IMR-90 (cell line): Measurements from ENCODE around the gene TMPRSS13. TPM values are rescaled to one million over a fixed set of nuclear protein-coding genes. Genes with fewer than 3 reads are reported as not detected.

Source experiments
- ATAC-seq: fragments of 200-7000 bp; cut with Tn5 transposase; 2 replicates; pipeline ENCODE4 v1.9.1; 2020; ENCODE audit warnings: low read depth, mild to moderate bottlenecking, moderate library complexity
- BruUV-seq: library from RNA; stranded (reverse); fragments of 400-500 nt; replicated peaks from 2 replicates; lab custom pipeline; 2021; lab: Mats Ljungman, UMichigan
- CTCF ChIA-PET: fragments of 300-600 bp; formaldehyde crosslinking; extraction: SDS; loops from one replicate; lab custom pipeline; 2021; ENCODE audit warnings: antibody characterized with exemption; lab: Yijun Ruan, JAX
- POLR2A ChIA-PET: fragments of 300-600 bp; sonication (Branson Sonifier 250); formaldehyde crosslinking; loops from one replicate; lab custom pipeline; 2022; ENCODE audit warnings: antibody characterized with exemption; ENCODE audit not compliant: unreplicated experiment; lab: Charles Lee
- DNase-seq: peaks from one replicate; pipeline ENCODE4 v3.0.0; 2013
- H2AFZ ChIP-seq: replicated peaks from 2 replicates; pipeline ENCODE3; 2013; ENCODE audit warnings: low read length, mild to moderate bottlenecking; ENCODE audit not compliant: poor library complexity
- H2AK5ac ChIP-seq: 2 replicates; pipeline ENCODE4 v1.6.1; 2013; ENCODE audit warnings: low read depth, low read length, inconsistent platforms
- H2AK9ac ChIP-seq: replicated peaks from 2 replicates; pipeline ENCODE3; 2013; ENCODE audit warnings: mild to moderate bottlenecking, low read depth, low read length, moderate library complexity; ENCODE audit not compliant: poor library complexity
- H2BK120ac ChIP-seq: 2 replicates; pipeline ENCODE4 v1.6.1; 2013; ENCODE audit warnings: low read depth, low read length, inconsistent platforms
- H2BK15ac ChIP-seq: 3 replicates; pipeline ENCODE4 v1.6.1; 2013; ENCODE audit warnings: low read depth, low read length, inconsistent platforms
- H2BK20ac ChIP-seq: 2 replicates; pipeline ENCODE4 v1.6.1; 2013; ENCODE audit warnings: low read depth, mild to moderate bottlenecking, inconsistent platforms, low read length, moderate library complexity
- H2BK5ac ChIP-seq: 2 replicates; pipeline ENCODE4 v1.6.1; 2013; ENCODE audit warnings: mild to moderate bottlenecking, low read depth, low read length, inconsistent platforms; ENCODE audit not compliant: poor library complexity, severe bottlenecking
- H3K14ac ChIP-seq: replicated peaks from 2 replicates; pipeline ENCODE4 v1.6.1; 2013; ENCODE audit warnings: low read depth, low read length, inconsistent platforms
- H3K18ac ChIP-seq: 2 replicates; pipeline ENCODE4 v1.6.1; 2013; ENCODE audit warnings: low read depth, low read length, control low read depth
- H3K23ac ChIP-seq: 2 replicates; pipeline ENCODE4 v1.6.1; 2013; ENCODE audit warnings: low read depth, low read length, inconsistent platforms
- H3K27ac ChIP-seq: 2 replicates; pipeline ENCODE4 v1.5.1; 2013; ENCODE audit warnings: mild to moderate bottlenecking, control low read depth, low read length; ENCODE audit not compliant: insufficient read depth
- H3K27me3 ChIP-seq: 2 replicates; pipeline ENCODE4 v1.6.1; 2013; ENCODE audit warnings: low read length; ENCODE audit not compliant: control insufficient read depth, insufficient read depth
- H3K36me3 ChIP-seq: 2 replicates; pipeline ENCODE4 v1.6.1; 2013; ENCODE audit warnings: low read length, mixed read lengths; ENCODE audit not compliant: control insufficient read depth, insufficient read depth
- H3K4ac ChIP-seq: 2 replicates; pipeline ENCODE4 v1.6.1; 2013; ENCODE audit warnings: low read depth, low read length, inconsistent platforms
- H3K4me1 ChIP-seq: 2 replicates; pipeline ENCODE4 v1.6.1; 2013; ENCODE audit warnings: low read length, mixed read lengths; ENCODE audit not compliant: control insufficient read depth, insufficient read depth
- H3K4me2 ChIP-seq: 2 replicates; pipeline ENCODE4 v1.6.1; 2013; ENCODE audit warnings: low read depth, mild to moderate bottlenecking, control low read depth, low read length, moderate library complexity
- H3K4me3 ChIP-seq: 2 replicates; pipeline ENCODE4 v1.5.1; 2013; ENCODE audit warnings: low read depth, mild to moderate bottlenecking, control low read depth, low read length, moderate library complexity; ENCODE audit not compliant: insufficient read depth
- H3K56ac ChIP-seq: 2 replicates; pipeline ENCODE4 v1.6.1; 2013; ENCODE audit warnings: low read length, inconsistent platforms; ENCODE audit not compliant: insufficient read depth; ENCODE audit errors: extremely low read depth
- H3K79me1 ChIP-seq, 2 experiments: 2 replicates each; pipeline ENCODE4 v1.6.1; 2013; ENCODE audit warnings: low read length in 2 of 2, inconsistent platforms in 1 of 2, low read depth in 1 of 2
- H3K9ac ChIP-seq: 2 replicates; pipeline ENCODE4 v1.6.1; 2013; ENCODE audit warnings: low read depth, low read length, control low read depth
- H3K9me1 ChIP-seq: 2 replicates; pipeline ENCODE4 v1.6.1; 2013; ENCODE audit warnings: low read length, inconsistent platforms; ENCODE audit not compliant: insufficient read depth
- H3K9me3 ChIP-seq: 2 replicates; pipeline ENCODE4 v1.6.1; 2013; ENCODE audit warnings: low read length; ENCODE audit not compliant: control insufficient read depth, insufficient read depth
- H4K20me1 ChIP-seq: 2 replicates; pipeline ENCODE4 v1.6.1; 2013; ENCODE audit warnings: low read length, inconsistent platforms; ENCODE audit not compliant: insufficient read depth
- H4K5ac ChIP-seq: 2 replicates; pipeline ENCODE4 v1.6.1; 2013; ENCODE audit warnings: mild to moderate bottlenecking, low read depth, low read length, control low read depth
- H4K8ac ChIP-seq, 2 experiments: 2 replicates each; pipeline ENCODE4 v1.6.1; 2013; ENCODE audit warnings: low read depth in 2 of 2, low read length in 2 of 2, control low read depth in 1 of 2, inconsistent platforms in 1 of 2
- H4K91ac ChIP-seq: 2 replicates; pipeline ENCODE4 v1.6.1; 2013; ENCODE audit warnings: low read depth, low read length, inconsistent platforms; ENCODE audit not compliant: insufficient read depth
- BHLHE40 ChIP-seq: fragments of 150-350 bp; IDR thresholded peaks from 2 replicates; pipeline ENCODE4 v1.6.1; 2016; ENCODE audit warnings: mild to moderate bottlenecking, low read depth, low read length
- CEBPB ChIP-seq: IDR thresholded peaks from 2 replicates; pipeline ENCODE4 v1.6.1; 2012; ENCODE audit warnings: low read depth, low read length, improper control_type of control experiment
- CHD1 ChIP-seq: IDR thresholded peaks from 2 replicates; pipeline ENCODE4 v1.6.1; 2012; ENCODE audit warnings: low read depth, low read length, improper control_type of control experiment
- FOS ChIP-seq: fragments of 150-350 bp; IDR thresholded peaks from 2 replicates; pipeline ENCODE4 v1.6.1; 2016; ENCODE audit warnings: low read depth, low read length
- MAFK ChIP-seq: IDR thresholded peaks from 2 replicates; pipeline ENCODE4 v1.6.1; 2012; ENCODE audit warnings: low read depth, low read length, improper control_type of control experiment
- MAZ ChIP-seq: IDR thresholded peaks from 2 replicates; pipeline ENCODE4 v1.6.1; 2012; ENCODE audit warnings: low read depth, mild to moderate bottlenecking, low read length, improper control_type of control experiment, moderate library complexity, borderline replicate concordance
- MXI1 ChIP-seq: IDR thresholded peaks from 2 replicates; pipeline ENCODE4 v1.6.1; 2012; ENCODE audit warnings: low read depth, mild to moderate bottlenecking, low read length, moderate library complexity, borderline replicate concordance
- NFE2L2 ChIP-seq: fragments of 150-350 bp; IDR thresholded peaks from 2 replicates; pipeline ENCODE4 v1.6.1; 2016; ENCODE audit warnings: low read depth, mild to moderate bottlenecking, low read length
- POLR2A ChIP-seq: IDR thresholded peaks from 2 replicates; pipeline ENCODE4 v1.6.1; 2012; ENCODE audit warnings: mild to moderate bottlenecking, low read depth, low read length
- RAD21 ChIP-seq: IDR thresholded peaks from 2 replicates; pipeline ENCODE4 v1.6.1; 2012; ENCODE audit warnings: low read length, improper control_type of control experiment
- RCOR1 ChIP-seq: IDR thresholded peaks from 2 replicates; pipeline ENCODE4 v1.6.1; 2012; ENCODE audit warnings: mild to moderate bottlenecking, low read length, improper control_type of control experiment; ENCODE audit not compliant: insufficient replicate concordance
- SMC3 ChIP-seq: fragments of 150-350 bp; IDR thresholded peaks from 2 replicates; pipeline ENCODE4 v1.6.1; 2016; ENCODE audit warnings: low read depth, mild to moderate bottlenecking, antibody characterized with exemption, low read length, moderate library complexity
- WGBS, 2 experiments: methylation state at CpG; one replicate each; pipeline versions ENCODE4 v1.1.5 to v1.1.7; 2013; ENCODE audit warnings: missing lambda C conversion rate in 2 of 2; ENCODE audit not compliant: insufficient read length in 1 of 2; ENCODE audit errors: extremely low coverage in 2 of 2; 5-methylcytosine and 5-hydroxymethylcytosine counted together
- dilution Hi-C: fragments of 300-500 bp; cut with HindIII; formaldehyde crosslinking; loops from one replicate; pipeline ENCODE4 v1.14.3; 2018; ENCODE audit warnings: low sequenced_read_pairs; ENCODE audit not compliant: unreplicated experiment
- in situ Hi-C: fragments of 300-500 bp; cut with MboI; formaldehyde crosslinking; loops from 3 replicates; pipeline ENCODE4 v1.14.3; 2019; ENCODE audit warnings: low sequenced_read_pairs, inconsistent platforms, mixed read lengths
- intact Hi-C: fragments of 100-400 bp; cut with micrococcal nuclease; formaldehyde crosslinking; loops from 2 replicates; pipeline ENCODE4 v1.10.0; 2022
- polyA plus RNA-seq, 3 experiments: library from polyadenylated mRNA; depleted of rRNA; stranded (reverse); fragments of >200 nt; gene quantifications; 2 replicates each; pipeline ENCODE4 v1.2.3, GENCODE V29; 2012; ENCODE audit warnings: low replicate concordance in 1 of 3
- total RNA-seq: library from RNA; depleted of rRNA; stranded (reverse); fragments of >200 nt; gene quantifications from 2 replicates; pipeline ENCODE4 v1.2.3, GENCODE V29; 2012
- TF ChIP-seq, protein P1 (sequence below): fragments of 150-350 bp; IDR thresholded peaks from 2 replicates; pipeline ENCODE4 v1.6.1; 2017; ENCODE audit warnings: mild to moderate bottlenecking, antibody characterized with exemption, low read length, low read depth
- TF ChIP-seq, protein P2 (sequence below): fragments of 150-350 bp; IDR thresholded peaks from 2 replicates; pipeline ENCODE4 v1.6.1; 2016; ENCODE audit warnings: low read depth, mild to moderate bottlenecking, low read length, moderate library complexity, borderline replicate concordance

TMPRSS13 gene
- total and polyA plus RNA-seq, 2 of the 4 experiments (the other 2 are of a cell fraction): not detected

DNA sequence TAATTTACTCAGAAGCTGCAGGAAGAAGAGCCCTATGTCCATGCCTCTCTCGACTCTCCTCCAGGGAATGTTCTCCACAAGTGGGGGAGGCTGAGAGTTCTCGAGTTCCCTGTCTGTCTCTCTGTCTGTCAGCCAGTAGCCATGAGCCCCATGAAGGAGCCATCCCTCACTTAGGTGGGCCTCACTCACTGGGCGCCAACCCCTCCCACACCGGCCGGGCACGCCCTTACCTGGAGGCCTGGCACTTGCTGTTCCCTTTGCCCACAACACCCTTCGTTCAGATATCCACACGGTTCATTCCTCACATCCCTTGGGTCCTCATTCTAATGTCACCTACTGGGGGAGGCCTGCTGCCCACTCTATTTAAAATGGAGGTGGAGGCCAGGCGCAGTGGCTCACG is 42.8 kb upstream of the TMPRSS13 start:
- DNase-seq (no peak), ATAC-seq (no peak)
- Histone ChIP-seq H3K18ac (no peak overlapping the region), H3K27ac (no peak overlapping the region), H4K20me1 (no peaks in the 10 kb centered on the region), H3K14ac (no peak overlapping the region), H2AK5ac (no peak overlapping the region), H2AFZ (no peak overlapping the region), H4K8ac (no peak overlapping the region), H3K79me1 (no peaks in the 10 kb centered on the region), H3K4me1 (no peaks in the 10 kb centered on the region), H2AK9ac (no peak overlapping the region), H3K27me3 (no peaks in the 10 kb centered on the region; the same call in 1 of the 2 replicates), H3K23ac (no peak overlapping the region), H2BK120ac (no peak overlapping the region), H3K36me3 (no peaks in the 10 kb centered on the region), H3K4ac (no peak overlapping the region), H4K91ac (no peak overlapping the region), H2BK20ac (no peak overlapping the region), H3K9me1 (no peaks in the 10 kb centered on the region), H2BK5ac (no peak overlapping the region), H3K4me3 (no peak overlapping the region), H2BK15ac (no peak overlapping the region), H4K5ac (no peak overlapping the region), H3K9ac (no peak overlapping the region), H3K4me2 (no peak overlapping the region), H3K56ac (no peak overlapping the region), H3K9me3 (no peaks in the 10 kb centered on the region)
- BruUV-seq: no TSS peak
- ChIA-PET CTCF (no interaction called here), POLR2A (no interaction called here)
- in situ Hi-C loops (no loop called here), dilution Hi-C loops (no loop called here), intact Hi-C loops (no loop called here)
- WGBS, 2 experiments: 60% methylated on average over 1 of the region's 10 CpGs; no CpG with 5 or more reads in 1 of the 2 experiments
- TF ChIP-seq BHLHE40 (no peak), MAFK (no peak), NFE2L2 (no peak), RAD21 (no peak), FOS (no peak), RCOR1 (no peak), CHD1 (no peak), POLR2A (no peak), CEBPB (no peak), MXI1 (no peak), SMC3 (no peak), MAZ (no peak)
- TF ChIP-seq, protein P1, sequence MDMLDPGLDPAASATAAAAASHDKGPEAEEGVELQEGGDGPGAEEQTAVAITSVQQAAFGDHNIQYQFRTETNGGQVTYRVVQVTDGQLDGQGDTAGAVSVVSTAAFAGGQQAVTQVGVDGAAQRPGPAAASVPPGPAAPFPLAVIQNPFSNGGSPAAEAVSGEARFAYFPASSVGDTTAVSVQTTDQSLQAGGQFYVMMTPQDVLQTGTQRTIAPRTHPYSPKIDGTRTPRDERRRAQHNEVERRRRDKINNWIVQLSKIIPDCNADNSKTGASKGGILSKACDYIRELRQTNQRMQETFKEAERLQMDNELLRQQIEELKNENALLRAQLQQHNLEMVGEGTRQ: no peak
- TF ChIP-seq, protein P2, sequence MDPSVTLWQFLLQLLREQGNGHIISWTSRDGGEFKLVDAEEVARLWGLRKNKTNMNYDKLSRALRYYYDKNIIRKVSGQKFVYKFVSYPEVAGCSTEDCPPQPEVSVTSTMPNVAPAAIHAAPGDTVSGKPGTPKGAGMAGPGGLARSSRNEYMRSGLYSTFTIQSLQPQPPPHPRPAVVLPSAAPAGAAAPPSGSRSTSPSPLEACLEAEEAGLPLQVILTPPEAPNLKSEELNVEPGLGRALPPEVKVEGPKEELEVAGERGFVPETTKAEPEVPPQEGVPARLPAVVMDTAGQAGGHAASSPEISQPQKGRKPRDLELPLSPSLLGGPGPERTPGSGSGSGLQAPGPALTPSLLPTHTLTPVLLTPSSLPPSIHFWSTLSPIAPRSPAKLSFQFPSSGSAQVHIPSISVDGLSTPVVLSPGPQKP: no peak
